Stomach (tissue), 4 donors: ENCODE data around the gene CFB.

Experiments
- EP300 ChIP-seq: sonication (generic); formaldehyde crosslinking; IDR thresholded peaks from one replicate; pipeline ENCODE4 v1.6.1; 2017; ENCODE audit warnings: antibody characterized with exemption
- POLR2A ChIP-seq, 4 donors: fragments of 450-650 bp; IDR thresholded peaks; one replicate each; pipeline ENCODE4 v1.6.1; 2016; ENCODE audit warnings: antibody characterized with exemption in 4 of 4, control low read depth in 2 of 4, mild to moderate bottlenecking in 1 of 4, moderate library complexity in 1 of 4
- POLR2AphosphoS5 ChIP-seq, 3 donors: sonication (generic); formaldehyde crosslinking; IDR thresholded peaks; one replicate each; pipeline ENCODE4 v1.6.1; 2016; ENCODE audit warnings: antibody characterized with exemption in 3 of 3
- TF ChIP-seq, protein P1 (sequence below), 7 experiments: fragments of 450-650 bp in 4 of 7; fragments of 200-600 bp in 3 of 7; sonication (generic) in 3 of 7; IDR thresholded peaks; one replicate each; pipeline ENCODE4 v1.5.1; 2016 to 2019; ENCODE audit warnings: antibody characterized with exemption in 7 of 7, control low read depth in 2 of 7, mild to moderate bottlenecking in 1 of 7

DNA sequence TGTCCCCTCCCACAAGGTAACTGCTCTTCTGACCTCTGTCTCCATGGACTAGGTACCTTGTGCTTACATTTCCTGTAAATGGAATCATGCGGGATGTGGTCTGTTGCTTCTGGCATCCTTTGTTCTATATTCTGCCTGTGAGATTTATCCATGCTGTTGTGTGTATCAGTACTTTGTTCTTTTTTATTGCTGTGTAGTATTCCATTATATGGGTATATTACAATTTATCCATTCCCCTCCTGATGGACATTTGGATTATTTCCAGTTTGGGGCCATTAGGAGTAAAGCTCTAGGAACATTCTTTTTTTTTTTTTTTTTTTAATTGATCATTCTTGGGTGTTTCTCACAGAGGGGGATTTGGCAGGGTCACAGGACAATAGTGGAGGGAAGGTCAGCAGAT lies 14.9 kb upstream of the CFB start:
- TF ChIP-seq POLR2A (IDR thresholded peaks at IDR 0.05) (no peak), POLR2AphosphoS5 (IDR thresholded peaks at IDR 0.05) (no peak), EP300 (no peak)
- TF ChIP-seq, protein P1, sequence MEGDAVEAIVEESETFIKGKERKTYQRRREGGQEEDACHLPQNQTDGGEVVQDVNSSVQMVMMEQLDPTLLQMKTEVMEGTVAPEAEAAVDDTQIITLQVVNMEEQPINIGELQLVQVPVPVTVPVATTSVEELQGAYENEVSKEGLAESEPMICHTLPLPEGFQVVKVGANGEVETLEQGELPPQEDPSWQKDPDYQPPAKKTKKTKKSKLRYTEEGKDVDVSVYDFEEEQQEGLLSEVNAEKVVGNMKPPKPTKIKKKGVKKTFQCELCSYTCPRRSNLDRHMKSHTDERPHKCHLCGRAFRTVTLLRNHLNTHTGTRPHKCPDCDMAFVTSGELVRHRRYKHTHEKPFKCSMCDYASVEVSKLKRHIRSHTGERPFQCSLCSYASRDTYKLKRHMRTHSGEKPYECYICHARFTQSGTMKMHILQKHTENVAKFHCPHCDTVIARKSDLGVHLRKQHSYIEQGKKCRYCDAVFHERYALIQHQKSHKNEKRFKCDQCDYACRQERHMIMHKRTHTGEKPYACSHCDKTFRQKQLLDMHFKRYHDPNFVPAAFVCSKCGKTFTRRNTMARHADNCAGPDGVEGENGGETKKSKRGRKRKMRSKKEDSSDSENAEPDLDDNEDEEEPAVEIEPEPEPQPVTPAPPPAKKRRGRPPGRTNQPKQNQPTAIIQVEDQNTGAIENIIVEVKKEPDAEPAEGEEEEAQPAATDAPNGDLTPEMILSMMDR (IDR thresholded peaks at IDR 0.05), result no peak
